K562 (cell line): ENCODE results near the gene TLE3.

ENCODE experiments used
- CBX8 ChIP-seq: fragments of 200-600 bp; sonication (generic); IDR thresholded peaks from 2 replicates; pipeline ENCODE4 v1.6.1; 2012; ENCODE audit warnings: borderline replicate concordance, mixed run types, low read depth, mild to moderate bottlenecking, moderate library complexity, mixed read lengths, low read length, control low read depth, inconsistent platforms; ENCODE audit not compliant: poor library complexity, severe bottlenecking; ENCODE audit errors: extremely low read depth
- CEBPG ChIP-seq, 3 experiments: fragments of 200-800 bp in 1 of 3; sonication (Bioruptor generic) in 1 of 3; sonication (generic) in 1 of 3; formaldehyde crosslinking in 1 of 3; IDR thresholded peaks in 2 of 3; conservative IDR thresholded peaks in 1 of 3; 2 replicates each; pipeline versions ENCODE4 v1.6.1 to v1.8.0; 2016 to 2022; ENCODE audit warnings: missing compliant biosample characterization in 2 of 3, missing genetic modification characterization in 2 of 3, mild to moderate bottlenecking in 1 of 3, missing genetic modification reagents in 1 of 3
- EGR1 ChIP-seq: fragments of 450-650 bp; conservative IDR thresholded peaks from 2 replicates; pipeline ENCODE4 v1.6.1; 2017; ENCODE audit warnings: mild to moderate bottlenecking
- MAX ChIP-seq: sonication (generic); formaldehyde crosslinking; IDR thresholded peaks from 2 replicates; pipeline ENCODE4 v1.9.0; 2022; ENCODE audit warnings: mild to moderate bottlenecking, missing genetic modification reagents
- POLR2A ChIP-seq: fragments of 450-650 bp; conservative IDR thresholded peaks from 2 replicates; pipeline ENCODE4 v1.6.1; 2016

- TF ChIP-seq EGR1 (no peak), MAX (CRISPR knock-in tag) (no peak), CEBPG (CRISPR knock-in tag; IDR thresholded peaks at IDR 0.05) (no peak), CEBPG (tag; conservative IDR thresholded peaks at IDR 0.05 in 1 of 2, IDR thresholded peaks at IDR 0.05 in 1 of 2) (no peak), POLR2A (no peak), CBX8 (no peak)
Measured at GRCh38 chr15:70060993-70061305, 36.8 kb downstream of the TLE3 start.
